NCI-H1930 (cell line): ENCODE measurements around the gene CNNM3.
"Not testable (repeated sequence)": the region's sequence is repeated elsewhere in the genome, so short reads cannot be mapped to it uniquely, and the experiment has no call there.

Source experiments
- DNase-seq, 2 experiments: peaks; one replicate each; lab custom pipeline; 2025; lab: John Stamatoyannopoulos, UW

The CNNM3 gene

GRCh38 chr2:96816127-96816835 lies at the start of gene CNNM3:
CNNM3 (plus strand) TSS chr2:96816268; CDS start chr2:96816278, 10 bp downstream.
- peak; percentile 81 to 92 for DNase-seq

DNA sequence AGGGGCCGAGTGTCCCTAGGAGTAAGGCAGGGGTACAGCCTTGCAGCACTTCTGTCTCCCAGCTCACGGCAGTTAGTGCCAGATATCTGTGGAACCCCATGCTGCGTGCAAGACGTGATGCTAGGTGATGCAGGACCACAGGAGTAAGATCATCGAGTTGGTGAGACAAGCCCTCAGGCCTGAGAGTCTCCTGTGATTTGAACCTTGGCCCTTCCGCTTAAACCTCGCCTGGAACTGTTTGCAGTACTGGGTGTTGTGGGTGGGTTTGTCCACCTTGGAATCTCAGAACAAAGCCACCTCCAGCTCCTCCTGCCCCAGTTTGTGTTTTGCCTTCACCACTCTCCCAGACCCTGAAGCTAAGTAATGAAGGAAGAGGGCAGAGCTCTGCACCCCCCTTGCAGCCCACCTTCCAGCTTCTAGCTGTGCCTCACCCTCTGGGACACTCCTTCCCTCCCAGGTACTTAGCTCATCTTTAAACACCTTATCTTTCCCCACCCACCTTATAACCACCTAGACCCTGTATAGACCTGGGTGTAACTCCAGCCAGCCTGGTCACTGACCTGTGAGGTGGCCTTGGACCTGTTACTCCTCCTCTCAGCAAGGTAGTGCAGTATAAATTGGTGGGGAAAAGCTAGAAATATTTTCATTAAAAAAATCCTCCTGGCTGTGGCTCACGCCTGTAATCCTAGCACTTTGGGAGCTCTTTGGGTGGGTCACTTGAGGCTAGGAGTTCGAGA lies 48.8 kb upstream of the CNNM3 start:
- DNase-seq: no peak

DNA sequence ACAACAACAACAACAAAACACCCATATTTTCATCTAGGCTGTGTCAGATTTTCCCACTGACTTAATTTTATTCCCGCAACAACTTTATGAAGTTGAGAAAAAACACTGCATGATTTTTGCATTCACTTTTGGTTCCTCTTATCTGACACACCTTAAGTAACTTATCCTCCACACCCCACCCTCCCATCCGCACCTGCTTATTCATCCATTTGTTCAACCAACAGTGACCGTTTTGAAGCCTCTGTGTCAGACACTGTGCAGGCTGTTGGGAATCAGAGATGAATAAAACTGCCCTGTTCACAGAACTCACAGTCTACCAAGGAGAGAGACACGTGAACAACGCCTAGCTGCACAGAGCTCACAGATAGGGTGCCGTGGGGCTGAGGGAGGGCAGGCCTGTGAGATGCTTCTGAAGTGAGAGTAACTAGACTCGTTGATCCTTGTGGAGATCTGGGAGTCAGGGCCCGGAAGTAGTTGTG lies 47.9 kb upstream of the CNNM3 start:
- DNase-seq: no peak

DNA sequence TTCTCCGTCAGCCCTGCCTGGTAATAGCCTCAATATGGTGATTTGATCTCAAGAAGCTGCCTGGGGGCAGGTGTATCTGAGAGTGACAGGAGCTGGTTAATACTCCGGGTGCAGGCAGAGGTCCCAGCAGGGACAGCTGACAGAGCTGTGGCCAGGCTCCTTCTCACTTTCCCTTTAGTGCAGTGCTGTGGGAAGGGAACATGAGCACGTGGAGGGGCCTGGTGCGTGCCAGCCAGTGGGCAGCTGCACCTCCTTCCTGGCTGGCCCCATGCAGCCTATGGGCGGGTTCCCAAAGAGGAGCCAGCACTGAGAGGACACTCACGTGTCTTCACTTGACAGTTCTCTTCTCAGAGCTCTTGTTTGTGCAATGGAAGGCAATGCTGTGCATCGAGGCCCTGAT lies 46.3 kb upstream of the CNNM3 start:
- DNase-seq: no peak

GRCh38 chr2:96770442-96771202 lies 45.4 kb upstream of the CNNM3 start:
- DNase-seq: no peak

DNA sequence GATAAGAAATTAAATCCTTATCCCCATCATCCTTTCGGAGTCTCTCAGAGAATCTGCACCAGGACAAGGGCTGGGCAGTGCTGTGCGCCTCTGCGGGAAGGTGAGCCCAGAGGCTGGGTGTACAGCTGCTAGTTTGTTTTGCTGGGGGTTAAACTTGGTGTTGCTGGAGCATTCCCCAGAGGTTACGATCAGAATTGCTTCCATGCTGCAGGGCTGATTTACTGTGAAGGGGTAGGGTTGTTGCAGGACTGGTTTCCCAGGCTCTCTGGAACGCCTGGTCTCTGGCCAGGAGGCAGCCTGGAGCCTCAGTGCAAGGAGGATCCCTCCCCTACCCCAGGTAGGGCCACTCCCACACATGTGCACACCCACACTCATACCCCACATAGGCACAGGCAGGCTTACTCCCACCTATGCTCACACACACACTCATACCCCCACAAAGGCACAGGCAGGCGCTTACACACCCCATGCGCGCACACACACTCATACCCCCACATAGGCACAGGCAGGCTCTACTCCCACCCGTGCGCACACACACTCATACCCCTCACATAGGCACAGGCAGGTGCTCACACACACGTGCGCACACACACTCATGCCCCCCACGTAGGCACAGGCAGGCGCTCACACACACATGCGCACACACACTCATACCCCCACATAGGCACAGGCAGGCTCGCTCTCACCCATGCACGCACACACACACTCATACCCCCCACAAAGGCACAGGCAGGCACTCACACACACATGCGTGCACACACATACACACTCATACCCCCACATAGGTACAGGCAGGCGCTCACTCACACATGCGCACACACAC lies 44.1 kb upstream of the CNNM3 start:
- DNase-seq: no peak

DNA sequence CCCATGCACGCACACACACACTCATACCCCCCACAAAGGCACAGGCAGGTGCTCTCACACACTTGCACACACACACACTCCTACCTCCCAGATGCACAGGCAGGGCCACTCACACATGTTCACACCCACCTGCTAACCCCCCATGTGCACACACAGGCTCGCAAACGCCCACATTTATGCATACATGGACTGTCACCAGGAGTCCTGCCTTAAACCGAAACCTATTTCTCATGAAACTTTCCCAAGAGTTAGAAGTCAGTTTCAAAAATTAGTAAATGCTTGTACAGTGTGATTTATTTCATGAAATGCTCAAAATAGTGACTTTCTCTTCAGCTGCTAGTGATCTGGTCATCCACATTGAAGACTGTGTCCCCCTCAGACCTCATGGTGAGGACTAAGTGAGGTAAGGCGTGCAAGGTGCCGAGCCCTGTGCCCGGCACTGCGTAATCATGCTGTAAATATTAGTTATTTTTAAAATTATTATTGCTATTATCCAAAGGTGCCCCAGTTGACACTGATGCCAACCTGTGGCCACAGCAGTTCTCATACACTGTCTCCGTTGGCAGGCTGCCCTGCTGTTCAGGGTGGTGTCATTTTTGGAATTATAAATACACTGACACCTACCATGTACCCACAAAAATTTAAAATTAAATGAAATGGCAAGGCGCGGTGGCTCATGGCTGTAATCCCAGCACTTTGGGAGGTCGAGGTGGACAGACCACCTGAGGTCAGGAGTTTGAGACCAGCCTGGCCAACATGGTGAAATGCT lies 43.0 kb upstream of the CNNM3 start:
- DNase-seq: no peak

DNA sequence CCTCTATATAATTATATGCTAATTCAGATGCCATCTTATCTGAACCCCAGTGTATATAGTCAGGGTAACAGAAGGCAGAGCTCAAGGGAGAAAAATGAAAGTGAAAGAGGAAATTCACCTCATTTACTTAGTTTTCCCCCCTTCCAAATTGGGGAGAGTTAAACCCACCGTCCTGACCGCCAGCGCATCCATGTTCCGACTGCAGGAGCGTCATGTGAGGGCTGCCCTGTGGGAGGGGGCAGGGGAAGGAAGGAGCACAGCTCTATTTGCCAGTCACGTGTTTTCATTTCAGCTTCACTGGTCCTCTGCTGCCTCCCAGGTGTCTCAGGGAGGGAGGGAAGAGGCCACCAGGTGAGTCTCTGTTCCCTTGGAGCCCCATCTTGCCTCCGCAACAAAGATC lies 42.1 kb upstream of the CNNM3 start:
- DNase-seq: no peak

- DNase-seq: no peak
Measured at GRCh38 chr2:96775160-96775559, 40.9 kb upstream of the CNNM3 start.

DNA sequence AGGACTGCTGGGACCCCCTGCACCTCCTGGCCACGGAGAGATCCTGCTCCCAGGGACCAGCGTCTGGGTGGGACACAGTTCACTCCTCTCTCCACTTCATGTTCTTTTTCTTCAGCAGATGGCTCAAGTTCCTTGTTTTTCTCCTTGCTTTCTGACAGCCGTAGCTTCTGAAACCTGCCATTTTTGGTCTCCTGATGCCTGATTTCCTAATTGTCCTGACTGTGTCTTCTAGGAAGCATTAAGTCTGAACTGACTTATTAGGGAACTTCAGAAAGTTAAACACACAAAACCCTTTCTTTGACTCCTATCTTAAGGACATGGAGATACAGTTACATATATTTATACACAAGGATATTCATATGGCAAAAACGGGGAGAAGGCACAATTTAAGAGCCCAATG lies 32.7 kb upstream of the CNNM3 start:
- DNase-seq: no peak

- DNase-seq: no peak
Measured at GRCh38 chr2:96787411-96787810, 28.7 kb upstream of the CNNM3 start.

GRCh38 chr2:96788442-96789244 lies 27.4 kb upstream of the CNNM3 start:
- DNase-seq: no peak

DNA sequence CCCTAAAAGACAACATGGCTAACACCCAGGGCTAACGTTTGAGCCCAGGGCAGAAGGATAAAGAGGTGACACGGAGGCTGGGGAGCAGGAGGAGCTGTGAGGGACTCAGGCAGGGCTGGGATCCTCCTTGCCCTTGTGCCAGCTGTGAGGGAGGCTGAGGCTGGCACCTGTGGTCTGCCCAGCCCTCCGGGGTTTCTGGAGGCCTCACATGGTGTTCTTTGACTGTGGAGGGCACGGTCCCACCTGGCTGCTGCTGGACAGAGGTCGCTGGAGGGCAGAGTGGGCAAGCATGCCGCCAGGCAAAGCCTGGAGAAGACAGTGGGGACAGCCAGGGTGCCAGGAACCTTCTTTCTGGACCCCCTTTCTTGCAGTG lies 26.8 kb upstream of the CNNM3 start:
- no peak for DNase-seq

DNA sequence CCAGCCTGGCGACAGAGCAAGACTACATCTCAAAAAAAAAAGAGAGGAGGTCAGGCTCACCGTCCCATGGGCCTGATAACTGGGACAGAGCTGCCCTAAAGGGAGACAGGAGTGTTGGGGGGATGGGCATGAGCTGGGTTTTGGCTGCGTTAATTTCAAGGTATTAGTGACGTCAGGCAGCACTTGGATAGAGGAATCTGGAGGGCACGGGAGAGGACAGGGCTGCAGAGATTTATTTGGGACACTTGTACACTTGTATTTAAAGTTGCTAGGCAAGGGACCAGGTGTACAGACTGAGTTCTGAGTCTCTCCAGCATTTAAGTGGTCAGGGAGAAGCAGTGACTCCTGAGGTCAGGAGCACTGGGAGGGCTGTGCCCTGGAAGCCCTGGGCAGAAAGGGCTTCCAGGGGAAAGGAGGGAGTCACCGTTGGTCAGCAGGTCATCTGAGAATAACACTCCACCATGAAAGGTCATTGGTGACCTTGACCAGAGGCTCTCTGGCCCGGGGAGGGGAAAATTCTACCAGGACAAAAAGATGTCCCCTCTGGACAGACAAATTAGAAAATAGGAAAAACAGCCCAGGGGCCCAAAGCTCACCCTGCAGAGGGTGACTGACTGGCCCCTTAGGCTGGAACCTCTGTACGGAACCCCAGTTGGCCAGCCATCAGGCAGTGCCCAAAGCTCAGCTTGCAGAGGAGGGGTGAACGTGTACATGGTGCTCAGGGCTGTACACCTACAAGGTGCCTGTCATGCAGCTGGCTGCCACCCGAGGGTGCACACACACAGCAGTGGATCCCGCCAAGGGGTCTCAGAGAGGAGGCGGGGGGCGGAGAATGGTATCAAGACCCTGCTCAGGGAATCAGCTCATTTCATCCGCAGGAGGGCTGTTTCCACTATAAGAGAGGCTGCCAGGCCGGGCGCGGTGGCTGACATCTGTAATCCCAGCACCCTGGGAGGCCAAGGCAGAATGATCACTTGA lies 23.0 kb upstream of the CNNM3 start:
- DNase-seq: no peak

- DNase-seq: no peak
Measured at GRCh38 chr2:96795076-96795475, 21.0 kb upstream of the CNNM3 start.

- not testable (repeated sequence) for DNase-seq
Measured at GRCh38 chr2:96796497-96796896, 19.6 kb upstream of the CNNM3 start.

DNA sequence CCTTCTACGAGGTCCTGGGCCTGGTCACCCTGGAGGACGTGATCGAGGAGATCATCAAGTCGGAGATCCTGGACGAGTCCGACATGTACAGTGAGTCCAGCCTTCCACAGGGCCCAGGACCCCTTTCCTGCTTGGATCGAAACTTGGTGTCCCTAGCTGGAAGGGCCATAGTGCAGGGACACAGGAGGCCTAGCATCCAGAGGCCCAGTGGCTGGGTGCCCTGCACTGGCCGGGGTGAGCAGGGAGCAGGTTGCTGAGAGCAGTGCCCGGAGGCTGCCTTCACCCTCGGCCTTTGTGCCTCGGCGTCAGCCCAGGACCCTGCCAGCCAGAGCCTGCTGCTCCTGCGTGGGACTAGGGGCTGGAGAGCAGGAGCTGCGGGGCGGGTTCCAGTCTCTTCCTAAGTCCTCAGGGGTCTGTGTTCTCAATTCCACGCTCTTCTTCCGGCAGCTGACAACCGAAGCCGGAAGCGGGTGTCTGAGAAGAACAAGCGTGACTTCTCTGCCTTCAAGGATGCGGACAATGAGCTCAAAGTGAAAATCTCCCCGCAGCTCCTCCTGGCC lies 18.9 kb upstream of the CNNM3 start:
- no peak for DNase-seq

DNA sequence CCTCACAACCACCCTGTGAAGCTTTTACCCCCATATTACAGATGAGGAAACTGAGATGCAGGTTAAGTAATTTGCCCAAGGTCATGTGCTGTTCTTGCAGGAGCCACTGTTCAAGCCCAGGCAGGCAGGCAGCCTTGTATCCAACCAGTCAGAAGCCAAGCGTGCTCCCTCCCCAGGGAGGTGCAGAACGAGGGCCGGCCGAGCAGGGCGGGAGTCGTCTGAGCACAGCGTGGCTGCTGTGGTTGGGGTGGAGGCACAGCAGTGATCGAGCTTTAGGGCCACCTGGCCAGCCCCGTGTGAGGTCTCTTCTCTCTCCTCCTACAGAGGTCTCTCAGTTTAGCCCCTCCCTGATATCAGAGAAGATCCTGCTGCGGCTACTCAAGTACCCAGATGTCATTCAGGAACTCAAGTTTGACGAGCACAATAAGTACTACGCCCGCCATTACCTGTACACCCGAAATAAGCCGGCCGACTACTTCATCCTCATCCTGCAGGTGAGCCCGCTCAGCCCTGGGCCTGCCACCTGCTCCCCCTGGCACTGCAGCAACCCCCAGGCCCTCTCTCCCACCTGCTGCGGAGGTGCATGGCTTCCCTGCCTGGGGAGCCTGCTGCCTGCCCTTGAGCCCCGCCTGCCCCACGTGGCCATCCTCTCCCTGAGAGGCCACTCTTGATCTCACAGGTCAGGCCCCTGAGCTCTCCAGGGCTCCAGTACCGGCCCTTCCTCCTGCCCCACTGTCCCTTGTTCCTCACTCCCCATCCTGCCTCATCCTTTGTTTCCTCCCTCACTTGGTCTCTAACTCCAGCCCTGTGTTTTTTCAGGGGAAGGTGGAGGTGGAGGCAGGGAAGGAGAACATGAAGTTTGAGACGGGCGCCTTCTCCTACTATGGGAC lies 17.1 kb upstream of the CNNM3 start:
- no peak for DNase-seq
